HL-60 (cell line): ENCODE results near the gene RAB1A.

Source experiments
- DNase-seq, 2 experiments: peaks; one replicate each; pipeline ENCODE4 v3.0.0-alpha.2; 2010 to 2020; ENCODE audit warnings: low read depth in 1 of 2, low spot score in 1 of 2
- H3K27ac ChIP-seq: fragments of 250-450 bp; sonication (Bioruptor Pico); replicated peaks from 2 replicates; pipeline ENCODE4 v1.5.1; 2020; ENCODE audit warnings: mild to moderate bottlenecking, moderate library complexity
- H3K27me3 ChIP-seq: fragments of 250-450 bp; sonication (Bioruptor Pico); 2 replicates; pipeline ENCODE4 v1.5.1; 2021; ENCODE audit warnings: mild to moderate bottlenecking, moderate library complexity; ENCODE audit not compliant: insufficient read depth, poor library complexity, severe bottlenecking
- H3K4me3 ChIP-seq: replicated peaks from 2 replicates; pipeline ENCODE4 v1.5.1; 2011; ENCODE audit warnings: mild to moderate bottlenecking, control low read depth, low read length; ENCODE audit not compliant: insufficient read depth
- CTCF ChIP-seq: IDR thresholded peaks from one replicate; pipeline ENCODE4 v1.5.1; 2011; ENCODE audit warnings: low read length, control low read depth, inconsistent platforms; ENCODE audit not compliant: insufficient read depth
- GABPA ChIP-seq: IDR thresholded peaks from 2 replicates; pipeline ENCODE4 v1.6.1; 2012; ENCODE audit warnings: low read depth
- POLR2AphosphoS5 ChIP-seq: IDR thresholded peaks from 2 replicates; pipeline ENCODE4 v1.6.1; 2012; ENCODE audit warnings: low read depth
- SPI1 ChIP-seq: IDR thresholded peaks from 2 replicates; pipeline ENCODE4 v1.6.1; 2012; ENCODE audit warnings: low read depth, mild to moderate bottlenecking, borderline replicate concordance
- TF ChIP-seq, protein P1 (sequence below): IDR thresholded peaks from 2 replicates; pipeline ENCODE4 v1.6.1; 2012; ENCODE audit warnings: low read depth; ENCODE audit not compliant: insufficient replicate concordance

RAB1A gene

GRCh38 chr2:65073879-65074565 is 55.9 kb downstream of the RAB1A start:
- TF ChIP-seq CTCF (no peak), GABPA (no peak), POLR2AphosphoS5 (no peak), SPI1 (no peak)
- Histone ChIP-seq H3K27ac (no peak overlapping the region), H3K4me3 (no peak overlapping the region), H3K27me3 (no peaks in the 10 kb centered on the region)
- DNase-seq: no peak

GRCh38 chr2:65072181-65072970 is 57.5 kb downstream of the RAB1A start:
- DNase-seq: no peak
- H3K27me3 ChIP-seq: no peaks in the 10 kb centered on the region
- no peak overlapping the region for H3K27ac ChIP-seq
- TF ChIP-seq SPI1 (peak; percentile 31; the same call in 1 of the 2 replicates), GABPA (no peak)
- no peak overlapping the region for H3K4me3 ChIP-seq

GRCh38 chr2:65071499-65072180 is 58.3 kb downstream of the RAB1A start:
- DNase-seq: no peak
- Histone ChIP-seq H3K4me3 (no peak overlapping the region), H3K27me3 (no peaks in the 10 kb centered on the region), H3K27ac (no peak overlapping the region)
- TF ChIP-seq, protein P1, sequence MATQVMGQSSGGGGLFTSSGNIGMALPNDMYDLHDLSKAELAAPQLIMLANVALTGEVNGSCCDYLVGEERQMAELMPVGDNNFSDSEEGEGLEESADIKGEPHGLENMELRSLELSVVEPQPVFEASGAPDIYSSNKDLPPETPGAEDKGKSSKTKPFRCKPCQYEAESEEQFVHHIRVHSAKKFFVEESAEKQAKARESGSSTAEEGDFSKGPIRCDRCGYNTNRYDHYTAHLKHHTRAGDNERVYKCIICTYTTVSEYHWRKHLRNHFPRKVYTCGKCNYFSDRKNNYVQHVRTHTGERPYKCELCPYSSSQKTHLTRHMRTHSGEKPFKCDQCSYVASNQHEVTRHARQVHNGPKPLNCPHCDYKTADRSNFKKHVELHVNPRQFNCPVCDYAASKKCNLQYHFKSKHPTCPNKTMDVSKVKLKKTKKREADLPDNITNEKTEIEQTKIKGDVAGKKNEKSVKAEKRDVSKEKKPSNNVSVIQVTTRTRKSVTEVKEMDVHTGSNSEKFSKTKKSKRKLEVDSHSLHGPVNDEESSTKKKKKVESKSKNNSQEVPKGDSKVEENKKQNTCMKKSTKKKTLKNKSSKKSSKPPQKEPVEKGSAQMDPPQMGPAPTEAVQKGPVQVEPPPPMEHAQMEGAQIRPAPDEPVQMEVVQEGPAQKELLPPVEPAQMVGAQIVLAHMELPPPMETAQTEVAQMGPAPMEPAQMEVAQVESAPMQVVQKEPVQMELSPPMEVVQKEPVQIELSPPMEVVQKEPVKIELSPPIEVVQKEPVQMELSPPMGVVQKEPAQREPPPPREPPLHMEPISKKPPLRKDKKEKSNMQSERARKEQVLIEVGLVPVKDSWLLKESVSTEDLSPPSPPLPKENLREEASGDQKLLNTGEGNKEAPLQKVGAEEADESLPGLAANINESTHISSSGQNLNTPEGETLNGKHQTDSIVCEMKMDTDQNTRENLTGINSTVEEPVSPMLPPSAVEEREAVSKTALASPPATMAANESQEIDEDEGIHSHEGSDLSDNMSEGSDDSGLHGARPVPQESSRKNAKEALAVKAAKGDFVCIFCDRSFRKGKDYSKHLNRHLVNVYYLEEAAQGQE: no peak
- TF ChIP-seq GABPA: no peak
- no peak for TF ChIP-seq SPI1
- no peak for TF ChIP-seq POLR2AphosphoS5
- no peak for TF ChIP-seq CTCF

DNA sequence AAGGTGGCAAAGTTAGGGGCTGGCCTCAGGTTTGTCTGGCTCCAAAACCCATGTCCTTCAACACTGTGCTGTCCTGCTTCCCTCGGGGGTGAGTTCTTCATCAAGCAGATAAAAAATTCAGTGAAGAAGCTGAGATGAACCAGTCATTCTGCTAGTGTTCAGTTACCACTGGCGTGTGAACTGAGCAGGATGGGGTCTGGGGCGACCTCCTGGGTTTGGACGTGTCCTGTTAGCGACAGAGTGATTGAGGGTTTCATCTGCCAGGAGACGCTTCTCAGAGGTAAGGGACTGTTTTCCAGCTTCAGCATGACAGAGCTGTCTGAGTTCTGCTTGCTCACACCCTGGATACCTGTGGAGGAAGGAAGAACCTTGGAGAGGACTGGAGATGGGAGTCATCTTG is 59.0 kb downstream of the RAB1A start:
- TF ChIP-seq CTCF (no peak), SPI1 (no peak), GABPA (no peak), POLR2AphosphoS5 (no peak)
- TF ChIP-seq, protein P1: no peak

More for the DNA sequence above, 59.0 kb downstream of the RAB1A start:
- H3K4me3 ChIP-seq: no peak overlapping the region
- no peak for DNase-seq
- no peak overlapping the region for H3K27ac ChIP-seq
- H3K27me3 ChIP-seq: no peaks in the 10 kb centered on the region
